Spleen (tissue), 7 donors: ENCODE data around the gene SMG5.

Experiments used
- POLR2A ChIP-seq, 3 donors: fragments of 450-650 bp; IDR thresholded peaks; one replicate each; pipeline ENCODE4 v1.5.1; 2017; ENCODE audit warnings: antibody characterized with exemption in 3 of 3, mild to moderate bottlenecking in 1 of 3
- POLR2AphosphoS5 ChIP-seq, 3 donors: sonication (generic); formaldehyde crosslinking; IDR thresholded peaks; one replicate each; pipeline ENCODE4 v1.5.1; 2017; ENCODE audit warnings: antibody characterized with exemption in 3 of 3
- TF ChIP-seq, protein P1 (sequence below), 11 experiments: fragments of 200-600 bp in 7 of 11; fragments of 450-650 bp in 4 of 11; sonication (generic) in 4 of 11; IDR thresholded peaks in 8 of 11; conservative IDR thresholded peaks in 3 of 11; 1 replicate in 7 of 11; 2 replicates in 4 of 11; pipeline versions ENCODE4 v1.4.0 to v1.8.0; 2016 to 2021; ENCODE audit warnings: antibody characterized with exemption in 11 of 11, inconsistent platforms in 4 of 11, mild to moderate bottlenecking in 1 of 11
- donor health status: DM: no; HTN: no; CAD: no; lungs with moderate emphysema.
- donor health status: DM: no; HTN: no; CAD: no.
- donor health status: DM: no; HTN: no; CAD: no.

DNA sequence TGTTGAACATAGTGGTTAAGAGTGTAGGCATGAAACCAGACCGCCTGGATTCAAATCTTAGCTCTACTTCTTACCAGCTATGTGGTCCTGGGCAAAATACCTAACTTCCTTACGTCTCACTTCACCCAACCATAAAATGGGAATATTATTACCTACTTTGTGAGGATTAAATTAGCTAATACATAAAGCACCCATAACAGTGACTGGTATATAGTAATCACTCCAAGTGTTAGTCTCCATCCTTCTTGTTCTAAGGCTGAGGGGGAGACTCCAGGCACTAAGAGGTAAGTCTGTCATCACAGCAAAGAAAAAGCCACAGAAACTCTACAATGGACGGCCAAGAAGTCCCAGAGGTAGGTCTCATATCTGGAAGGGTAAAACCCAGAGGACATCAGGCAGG lies 2.8 kb downstream of the SMG5 start:
- TF ChIP-seq, protein P1, sequence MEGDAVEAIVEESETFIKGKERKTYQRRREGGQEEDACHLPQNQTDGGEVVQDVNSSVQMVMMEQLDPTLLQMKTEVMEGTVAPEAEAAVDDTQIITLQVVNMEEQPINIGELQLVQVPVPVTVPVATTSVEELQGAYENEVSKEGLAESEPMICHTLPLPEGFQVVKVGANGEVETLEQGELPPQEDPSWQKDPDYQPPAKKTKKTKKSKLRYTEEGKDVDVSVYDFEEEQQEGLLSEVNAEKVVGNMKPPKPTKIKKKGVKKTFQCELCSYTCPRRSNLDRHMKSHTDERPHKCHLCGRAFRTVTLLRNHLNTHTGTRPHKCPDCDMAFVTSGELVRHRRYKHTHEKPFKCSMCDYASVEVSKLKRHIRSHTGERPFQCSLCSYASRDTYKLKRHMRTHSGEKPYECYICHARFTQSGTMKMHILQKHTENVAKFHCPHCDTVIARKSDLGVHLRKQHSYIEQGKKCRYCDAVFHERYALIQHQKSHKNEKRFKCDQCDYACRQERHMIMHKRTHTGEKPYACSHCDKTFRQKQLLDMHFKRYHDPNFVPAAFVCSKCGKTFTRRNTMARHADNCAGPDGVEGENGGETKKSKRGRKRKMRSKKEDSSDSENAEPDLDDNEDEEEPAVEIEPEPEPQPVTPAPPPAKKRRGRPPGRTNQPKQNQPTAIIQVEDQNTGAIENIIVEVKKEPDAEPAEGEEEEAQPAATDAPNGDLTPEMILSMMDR (IDR thresholded peaks at IDR 0.05 in 8 of 11, conservative IDR thresholded peaks at IDR 0.05 in 3 of 11) = no peak
- TF ChIP-seq POLR2AphosphoS5 (IDR thresholded peaks at IDR 0.05) (no peak), POLR2A (IDR thresholded peaks at IDR 0.05) (no peak)
